Liver (tissue), 9 donors: ENCODE results near the gene ALMS1. TPM values are rescaled to one million over a fixed set of nuclear protein-coding genes. Genes with fewer than 3 reads are reported as not detected.
A peak's percentile ranks its signal among the peaks of the same experiment; 100 is the strongest.

Experiments
- DNase-seq: peaks from one replicate; pipeline ENCODE4 v3.0.0-alpha.2; 2017; ENCODE audit warnings: low spot score
- H3K27ac ChIP-seq, 2 donors: one replicate each; pipeline ENCODE4 v1.7.0; 2013; ENCODE audit warnings: inconsistent platforms in 2 of 2, low read length in 2 of 2, control low read depth in 1 of 2, low read depth in 1 of 2, mild to moderate bottlenecking in 1 of 2
- H3K27me3 ChIP-seq, 4 donors: one replicate each; pipeline versions ENCODE4 v1.6.1 to v1.7.0; 2013; ENCODE audit warnings: low read length in 3 of 4, inconsistent platforms in 1 of 4, mild to moderate bottlenecking in 1 of 4, moderate library complexity in 1 of 4; ENCODE audit not compliant: control insufficient read depth in 4 of 4, insufficient read depth in 4 of 4
- H3K36me3 ChIP-seq, 4 donors: one replicate each; pipeline versions ENCODE4 v1.6.1 to v1.7.0; 2013; ENCODE audit warnings: low read length in 3 of 4, mild to moderate bottlenecking in 3 of 4, low read depth in 1 of 4, moderate library complexity in 1 of 4; ENCODE audit not compliant: control insufficient read depth in 4 of 4, insufficient read depth in 3 of 4
- H3K4me1 ChIP-seq, 4 donors: one replicate each; pipeline versions ENCODE4 v1.6.1 to v1.7.0; 2013; ENCODE audit warnings: low read length in 3 of 4, mild to moderate bottlenecking in 3 of 4, moderate library complexity in 1 of 4; ENCODE audit not compliant: control insufficient read depth in 4 of 4, insufficient read depth in 4 of 4
- H3K4me3 ChIP-seq, 3 donors: one replicate each; pipeline versions ENCODE4 v1.6.1 to v1.7.0; 2013; ENCODE audit warnings: low read length in 3 of 3, control low read depth in 1 of 3, low read depth in 1 of 3, mild to moderate bottlenecking in 1 of 3
- H3K9ac ChIP-seq, 2 donors: one replicate each; pipeline ENCODE4 v1.7.0; 2013; ENCODE audit warnings: low read length in 2 of 2, mild to moderate bottlenecking in 2 of 2, moderate library complexity in 2 of 2, control low read depth in 1 of 2, low read depth in 1 of 2
- H3K9me3 ChIP-seq, 4 donors: one replicate each; pipeline versions ENCODE4 v1.6.1 to v1.7.0; 2013; ENCODE audit warnings: low read length in 3 of 4; ENCODE audit not compliant: control insufficient read depth in 4 of 4
- ATF3 ChIP-seq: IDR thresholded peaks from 2 replicates; pipeline ENCODE4 v1.6.1; 2016; ENCODE audit warnings: antibody characterized with exemption
- EGR1 ChIP-seq, 2 donors: IDR thresholded peaks; 2 replicates each; pipeline ENCODE4 v1.6.1; 2016 to 2018; ENCODE audit warnings: antibody characterized with exemption in 2 of 2, low read depth in 2 of 2
- FOXA1 ChIP-seq: IDR thresholded peaks from 2 replicates; pipeline ENCODE4 v1.6.1; 2016; ENCODE audit warnings: antibody characterized with exemption
- FOXA2 ChIP-seq: IDR thresholded peaks from 2 replicates; pipeline ENCODE4 v1.6.1; 2016; ENCODE audit warnings: antibody characterized with exemption
- GABPA ChIP-seq, 2 donors: IDR thresholded peaks in 1 of 2; conservative IDR thresholded peaks in 1 of 2; 2 replicates each; pipeline ENCODE4 v1.6.1; 2016; ENCODE audit warnings: antibody characterized with exemption in 2 of 2, mild to moderate bottlenecking in 1 of 2, moderate library complexity in 1 of 2
- HNF4A ChIP-seq, 2 donors: conservative IDR thresholded peaks; 2 replicates each; pipeline ENCODE4 v1.6.1; 2016; ENCODE audit warnings: antibody characterized with exemption in 2 of 2, mild to moderate bottlenecking in 2 of 2
- HNF4G ChIP-seq: IDR thresholded peaks from 2 replicates; pipeline ENCODE4 v1.6.1; 2016; ENCODE audit warnings: antibody characterized with exemption
- JUND ChIP-seq, 2 donors: IDR thresholded peaks; 2 replicates each; pipeline ENCODE4 v1.6.1; 2016; ENCODE audit warnings: antibody characterized with exemption in 2 of 2
- NR2F2 ChIP-seq: IDR thresholded peaks from 2 replicates; pipeline ENCODE4 v1.6.1; 2016; ENCODE audit warnings: antibody characterized with exemption
- RAD21 ChIP-seq, 2 donors: IDR thresholded peaks; 2 replicates each; pipeline ENCODE4 v1.6.1; 2016; ENCODE audit warnings: antibody characterized with exemption in 2 of 2, mild to moderate bottlenecking in 2 of 2
- REST ChIP-seq: IDR thresholded peaks from 2 replicates; pipeline ENCODE4 v1.6.1; 2016; ENCODE audit warnings: antibody characterized with exemption, mild to moderate bottlenecking
- RXRA ChIP-seq, 2 donors: IDR thresholded peaks; 2 replicates each; pipeline ENCODE4 v1.6.1; 2017 to 2018; ENCODE audit warnings: antibody characterized with exemption in 2 of 2, mild to moderate bottlenecking in 1 of 2
- SP1 ChIP-seq: IDR thresholded peaks from 2 replicates; pipeline ENCODE4 v1.6.1; 2018; ENCODE audit warnings: antibody characterized with exemption, mild to moderate bottlenecking
- TAF1 ChIP-seq: conservative IDR thresholded peaks from 2 replicates; pipeline ENCODE4 v1.6.1; 2016; ENCODE audit warnings: antibody characterized with exemption, mild to moderate bottlenecking
- YY1 ChIP-seq: IDR thresholded peaks from 2 replicates; pipeline ENCODE4 v1.6.1; 2016; ENCODE audit warnings: antibody characterized with exemption, mild to moderate bottlenecking
- WGBS: extraction: QIAGEN DNeasy Blood & Tissue Kit; methylation state at CpG from one replicate; pipeline ENCODE4 v1.1.7; 2013; 5-methylcytosine and 5-hydroxymethylcytosine counted together
- polyA plus RNA-seq, 2 donors: library from polyadenylated mRNA; stranded (reverse) in 1 of 2; unstranded in 1 of 2; fragments of 200-250 nt in 1 of 2; fragments of >200 nt in 1 of 2; fragmentation: Nextera tagmentation in 1 of 2; extraction: Ambion mirVana in 1 of 2; gene quantifications; one replicate each; pipeline versions ENCODE4 v1.2.1 to v1.2.3, GENCODE V29; 2013 to 2015
- total RNA-seq, 2 donors: library from RNA; depleted of rRNA; stranded (reverse); fragments of >200 nt; gene quantifications; one replicate each; pipeline ENCODE4 v1.2.3, GENCODE V29; 2014
- TF ChIP-seq, protein P1 (sequence below): fragments of 150-350 bp; IDR thresholded peaks from 2 replicates; pipeline ENCODE4 v1.5.1; 2017; ENCODE audit warnings: improper control_type of control experiment, low read depth, low read length; ENCODE audit not compliant: missing input control
- TF ChIP-seq, protein P2 (sequence below): IDR thresholded peaks from 2 replicates; pipeline ENCODE4 v1.6.1; 2016; ENCODE audit warnings: antibody characterized with exemption
- donor health status: healthy.
- donor health status: healthy.
- donor health status: healthy.
- donor health status: healthy.
- donor health status: healthy.

Gene ALMS1
- total and polyA plus RNA-seq, 4 donors = 2.1 to 18.3 (median 7.0) TPM

- Histone ChIP-seq H3K4me3 (peak overlapping the region; percentile 16 to 74 (median 52)), H3K27me3 (no peaks in the 10 kb centered on the region), H3K27ac (peak overlapping the region; percentile 88 to 91), H3K9ac (peak overlapping the region; percentile 63 to 92), H3K9me3 (no peaks in the 10 kb centered on the region), H3K4me1 (peaks cover 8 to 51% (median 35%) of the 10 kb centered on the region in 4 donors), H3K36me3 (no peaks in the 10 kb centered on the region)
- TF ChIP-seq FOXA1 (no peak), HNF4A (conservative IDR thresholded peaks at IDR 0.05) (no peak), GABPA (IDR thresholded peaks at IDR 0.05 in 1 of 2, conservative IDR thresholded peaks at IDR 0.05 in 1 of 2) (no peak), JUND (IDR thresholded peaks at IDR 0.05) (no peak), EGR1 (IDR thresholded peaks at IDR 0.05; ENCODE audit: low read depth in 2 of 2) (no peak), SP1 (no peak), FOXA2 (no peak), NR2F2 (no peak), REST (no peak), YY1 (no peak), TAF1 (no peak), ATF3 (no peak), RAD21 (IDR thresholded peaks at IDR 0.05) (no peak), RXRA (IDR thresholded peaks at IDR 0.05) (no peak), HNF4G (no peak)
- TF ChIP-seq, protein P1, sequence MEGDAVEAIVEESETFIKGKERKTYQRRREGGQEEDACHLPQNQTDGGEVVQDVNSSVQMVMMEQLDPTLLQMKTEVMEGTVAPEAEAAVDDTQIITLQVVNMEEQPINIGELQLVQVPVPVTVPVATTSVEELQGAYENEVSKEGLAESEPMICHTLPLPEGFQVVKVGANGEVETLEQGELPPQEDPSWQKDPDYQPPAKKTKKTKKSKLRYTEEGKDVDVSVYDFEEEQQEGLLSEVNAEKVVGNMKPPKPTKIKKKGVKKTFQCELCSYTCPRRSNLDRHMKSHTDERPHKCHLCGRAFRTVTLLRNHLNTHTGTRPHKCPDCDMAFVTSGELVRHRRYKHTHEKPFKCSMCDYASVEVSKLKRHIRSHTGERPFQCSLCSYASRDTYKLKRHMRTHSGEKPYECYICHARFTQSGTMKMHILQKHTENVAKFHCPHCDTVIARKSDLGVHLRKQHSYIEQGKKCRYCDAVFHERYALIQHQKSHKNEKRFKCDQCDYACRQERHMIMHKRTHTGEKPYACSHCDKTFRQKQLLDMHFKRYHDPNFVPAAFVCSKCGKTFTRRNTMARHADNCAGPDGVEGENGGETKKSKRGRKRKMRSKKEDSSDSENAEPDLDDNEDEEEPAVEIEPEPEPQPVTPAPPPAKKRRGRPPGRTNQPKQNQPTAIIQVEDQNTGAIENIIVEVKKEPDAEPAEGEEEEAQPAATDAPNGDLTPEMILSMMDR = no peak
- TF ChIP-seq, protein P2, sequence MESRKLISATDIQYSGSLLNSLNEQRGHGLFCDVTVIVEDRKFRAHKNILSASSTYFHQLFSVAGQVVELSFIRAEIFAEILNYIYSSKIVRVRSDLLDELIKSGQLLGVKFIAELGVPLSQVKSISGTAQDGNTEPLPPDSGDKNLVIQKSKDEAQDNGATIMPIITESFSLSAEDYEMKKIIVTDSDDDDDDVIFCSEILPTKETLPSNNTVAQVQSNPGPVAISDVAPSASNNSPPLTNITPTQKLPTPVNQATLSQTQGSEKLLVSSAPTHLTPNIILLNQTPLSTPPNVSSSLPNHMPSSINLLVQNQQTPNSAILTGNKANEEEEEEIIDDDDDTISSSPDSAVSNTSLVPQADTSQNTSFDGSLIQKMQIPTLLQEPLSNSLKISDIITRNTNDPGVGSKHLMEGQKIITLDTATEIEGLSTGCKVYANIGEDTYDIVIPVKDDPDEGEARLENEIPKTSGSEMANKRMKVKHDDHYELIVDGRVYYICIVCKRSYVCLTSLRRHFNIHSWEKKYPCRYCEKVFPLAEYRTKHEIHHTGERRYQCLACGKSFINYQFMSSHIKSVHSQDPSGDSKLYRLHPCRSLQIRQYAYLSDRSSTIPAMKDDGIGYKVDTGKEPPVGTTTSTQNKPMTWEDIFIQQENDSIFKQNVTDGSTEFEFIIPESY = no peak
- DNase-seq = no peak
- 30% methylated on average over 19 of the region's 19 CpGs for WGBS
Observed at GRCh38 chr2:73640946-73641766, 255.5 kb downstream of the ALMS1 start.
